22Rv1 (cell line): ENCODE results near the gene TTLL6.

Source experiments
- ZFX ChIP-seq: fragments of 450-650 bp; IDR thresholded peaks from 2 replicates; pipeline ENCODE4 v1.6.1; 2017; ENCODE audit warnings: antibody characterized with exemption, borderline replicate concordance
- TF ChIP-seq, protein P1 (sequence below): fragments of 450-650 bp; IDR thresholded peaks from 2 replicates; pipeline ENCODE4 v1.5.1; 2017; ENCODE audit warnings: mild to moderate bottlenecking

DNA sequence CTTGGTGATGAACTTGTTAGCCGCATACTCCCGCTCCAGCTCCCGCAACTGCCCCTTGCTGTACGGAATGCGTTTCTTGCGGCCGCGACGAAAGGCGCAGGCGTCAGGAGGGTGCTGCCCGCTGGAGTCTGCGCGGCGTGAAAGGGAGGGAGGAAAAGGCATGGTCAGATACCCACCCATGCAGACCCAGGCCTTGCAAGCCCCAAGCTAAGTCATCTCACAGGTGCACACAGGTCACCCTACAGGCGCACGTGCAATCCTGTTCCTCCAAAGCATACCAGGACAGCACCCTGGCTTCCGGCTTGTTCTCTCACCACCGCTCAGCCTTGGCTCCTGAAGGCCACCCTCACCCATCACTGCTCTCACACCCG is 90.1 kb downstream of the TTLL6 start:
- TF ChIP-seq, protein P1, sequence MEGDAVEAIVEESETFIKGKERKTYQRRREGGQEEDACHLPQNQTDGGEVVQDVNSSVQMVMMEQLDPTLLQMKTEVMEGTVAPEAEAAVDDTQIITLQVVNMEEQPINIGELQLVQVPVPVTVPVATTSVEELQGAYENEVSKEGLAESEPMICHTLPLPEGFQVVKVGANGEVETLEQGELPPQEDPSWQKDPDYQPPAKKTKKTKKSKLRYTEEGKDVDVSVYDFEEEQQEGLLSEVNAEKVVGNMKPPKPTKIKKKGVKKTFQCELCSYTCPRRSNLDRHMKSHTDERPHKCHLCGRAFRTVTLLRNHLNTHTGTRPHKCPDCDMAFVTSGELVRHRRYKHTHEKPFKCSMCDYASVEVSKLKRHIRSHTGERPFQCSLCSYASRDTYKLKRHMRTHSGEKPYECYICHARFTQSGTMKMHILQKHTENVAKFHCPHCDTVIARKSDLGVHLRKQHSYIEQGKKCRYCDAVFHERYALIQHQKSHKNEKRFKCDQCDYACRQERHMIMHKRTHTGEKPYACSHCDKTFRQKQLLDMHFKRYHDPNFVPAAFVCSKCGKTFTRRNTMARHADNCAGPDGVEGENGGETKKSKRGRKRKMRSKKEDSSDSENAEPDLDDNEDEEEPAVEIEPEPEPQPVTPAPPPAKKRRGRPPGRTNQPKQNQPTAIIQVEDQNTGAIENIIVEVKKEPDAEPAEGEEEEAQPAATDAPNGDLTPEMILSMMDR = no peak
- no peak for TF ChIP-seq ZFX
